ENCODE data around the gene KRT76. TPM values are rescaled to one million over a fixed set of nuclear protein-coding genes. Genes with fewer than 3 reads are reported as not detected.
"Not testable (repeated sequence)": the region's sequence is repeated elsewhere in the genome, so short reads cannot be mapped to it uniquely, and the experiment has no call there.

The KRT76 gene
- polyA plus RNA-seq, 6 donors from 2014 or later: not detected

DNA sequence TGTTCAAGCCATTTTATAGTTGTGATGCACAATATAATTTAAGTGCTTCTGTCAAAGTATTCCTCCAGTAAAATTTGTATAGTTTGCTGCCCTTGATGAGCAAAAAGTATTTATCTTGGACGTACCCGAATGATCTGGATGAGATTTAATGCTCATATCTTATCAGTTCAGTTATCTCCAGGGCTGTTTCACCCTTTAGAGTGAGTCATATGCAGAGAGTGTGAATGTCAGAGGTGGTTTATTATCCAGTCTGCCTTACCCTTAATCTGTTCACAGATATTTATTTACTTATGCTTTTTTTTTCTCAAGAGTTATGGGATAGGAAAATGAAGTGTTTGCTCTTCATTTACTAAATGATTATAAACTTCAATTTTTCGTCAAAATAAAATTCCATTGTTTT lies 26.6 kb downstream of the KRT76 start:
- DNase-seq; H3K4me3 Mint-ChIP-seq; H3K9me3 Mint-ChIP-seq; H3K36me3 Mint-ChIP-seq; H3K4me1 Mint-ChIP-seq; ATAC-seq (ENCODE audit: low read depth in 2 of 2); H3K27ac Mint-ChIP-seq: not testable (repeated sequence)
- peaks cover 20 to 23% (median 21%) of the 10 kb centered on the region in 3 donors for H3K27me3 Mint-ChIP-seq

DNA sequence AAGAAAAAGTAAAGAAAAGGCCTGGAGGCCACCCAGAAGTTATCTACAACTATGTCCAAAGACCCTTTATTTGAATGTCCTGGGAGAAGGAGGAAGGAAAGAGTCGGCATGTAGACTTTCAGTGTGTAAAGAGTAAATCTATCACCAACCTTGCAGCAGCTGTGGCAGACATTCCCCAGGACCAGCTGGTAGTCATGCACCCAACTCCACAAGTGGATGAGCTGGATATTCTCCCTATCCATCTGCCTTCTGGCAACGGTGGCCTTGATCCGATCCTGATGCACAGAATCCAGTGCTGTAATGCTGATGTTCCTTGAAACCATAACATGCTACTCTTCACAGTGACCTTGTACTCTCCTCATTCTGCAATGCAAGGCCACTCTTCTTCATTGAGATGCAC lies 27.3 kb downstream of the KRT76 start:
- Mint-ChIP-seq H3K9me3 (no peaks in the 10 kb centered on the region), H3K36me3 (no peaks in the 10 kb centered on the region), H3K4me3 (no peak overlapping the region), H3K27ac (no peak overlapping the region), H3K4me1 (no peaks in the 10 kb centered on the region), H3K27me3 (peaks cover 16 to 26% (median 23%) of the 10 kb centered on the region in 3 donors)
- DNase-seq (no peak), ATAC-seq (ENCODE audit: low read depth in 2 of 2) (no peak)

DNA sequence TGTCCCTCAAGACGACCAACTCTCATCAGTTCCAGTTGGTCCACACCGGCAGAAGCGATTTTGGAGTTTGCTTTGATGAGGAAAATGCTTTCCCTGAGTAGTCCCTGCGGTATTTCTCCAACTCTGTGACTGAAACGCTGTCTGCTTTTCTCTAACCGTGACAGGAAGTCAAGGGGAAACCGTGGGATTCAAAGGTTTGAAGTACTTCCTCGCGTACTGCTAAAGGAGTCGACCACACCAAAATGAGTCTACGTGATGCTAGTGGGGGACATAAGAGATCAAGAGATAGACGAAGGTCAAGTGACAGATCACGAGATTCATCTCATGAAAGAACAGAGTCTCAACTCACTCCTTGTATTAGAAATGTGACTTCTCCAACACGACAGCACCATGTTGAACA lies 28.6 kb downstream of the KRT76 start:
- no peak for DNase-seq
- no peaks in the 10 kb centered on the region for H3K36me3 Mint-ChIP-seq
- no peak overlapping the region for H3K4me3 Mint-ChIP-seq
- no peak for ATAC-seq (ENCODE audit: low read depth in 2 of 2)
- no peak overlapping the region for H3K27ac Mint-ChIP-seq
- H3K4me1 Mint-ChIP-seq: no peaks in the 10 kb centered on the region
- no peaks in the 10 kb centered on the region for H3K9me3 Mint-ChIP-seq
- peaks cover 23 to 34% (median 27%) of the 10 kb centered on the region in 3 donors for H3K27me3 Mint-ChIP-seq

DNA sequence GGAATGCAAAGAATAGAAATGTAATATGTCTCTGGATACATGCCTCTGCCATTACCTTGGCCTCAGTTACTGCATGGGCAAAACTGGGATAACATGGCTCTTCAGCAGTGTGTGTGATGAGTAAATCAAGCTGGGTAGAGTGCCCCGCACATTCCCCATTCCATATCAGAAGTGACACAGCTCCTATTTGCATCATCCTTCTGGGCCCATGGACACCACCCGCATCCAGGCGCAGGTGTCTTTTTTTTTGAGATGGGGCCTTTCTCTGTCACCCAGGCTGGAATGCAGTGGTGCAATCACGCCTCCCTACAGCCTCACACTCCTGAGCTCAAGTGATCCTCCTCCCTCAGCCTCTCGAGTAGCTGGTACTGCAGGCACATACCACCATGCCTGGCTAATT lies 31.6 kb downstream of the KRT76 start:
- no peak for DNase-seq
- Mint-ChIP-seq H3K9me3 (peaks cover 0 to 10% (median 0%) of the 10 kb centered on the region in 7 donors), H3K27me3 (peaks cover 29 to 38% (median 37%) of the 10 kb centered on the region in 3 donors), H3K4me3 (no peak overlapping the region), H3K27ac (no peak overlapping the region), H3K4me1 (no peaks in the 10 kb centered on the region), H3K36me3 (no peaks in the 10 kb centered on the region)
- ATAC-seq (ENCODE audit: low read depth in 2 of 2): no peak

DNA sequence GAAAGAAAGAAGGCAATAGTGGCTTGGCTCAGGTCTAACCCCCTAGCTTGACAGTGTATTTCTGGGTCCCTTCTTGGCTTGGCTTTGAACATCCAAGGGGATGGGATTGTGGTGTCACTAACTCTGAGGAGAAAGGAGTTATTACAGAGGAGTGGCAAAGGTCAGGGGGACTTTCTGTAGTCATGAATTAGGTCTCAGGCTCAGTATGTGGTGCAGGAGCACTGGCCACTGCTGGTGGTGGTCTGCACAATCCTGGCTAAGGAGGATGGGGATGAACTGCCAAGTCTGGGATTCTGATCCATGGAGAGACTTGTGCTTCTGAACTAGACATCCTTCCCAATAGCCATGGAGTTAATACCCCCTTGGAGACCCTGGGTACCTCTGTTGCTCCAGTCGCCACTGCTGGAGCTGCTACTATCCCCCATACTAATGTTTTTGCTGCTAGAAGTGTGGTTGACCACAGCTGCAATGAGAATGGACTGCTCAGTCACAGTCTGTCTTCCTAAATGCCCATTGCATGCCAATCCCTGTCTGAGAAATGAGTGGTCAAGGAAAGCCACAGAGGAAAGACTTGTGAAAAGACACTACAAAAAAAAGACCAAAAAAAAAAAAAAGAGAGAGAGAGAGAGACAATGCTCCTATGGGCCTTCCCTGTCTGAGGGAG lies 32.5 kb downstream of the KRT76 start:
- Mint-ChIP-seq H3K4me1 (no peaks in the 10 kb centered on the region), H3K4me3 (no peak overlapping the region), H3K9me3 (peaks cover 0 to 10% (median 0%) of the 10 kb centered on the region in 7 donors), H3K27me3 (peaks cover 37 to 46% (median 41%) of the 10 kb centered on the region in 3 donors), H3K36me3 (no peaks in the 10 kb centered on the region), H3K27ac (no peak overlapping the region)
- no peak for DNase-seq
- no peak for ATAC-seq (ENCODE audit: low read depth in 2 of 2)

DNA sequence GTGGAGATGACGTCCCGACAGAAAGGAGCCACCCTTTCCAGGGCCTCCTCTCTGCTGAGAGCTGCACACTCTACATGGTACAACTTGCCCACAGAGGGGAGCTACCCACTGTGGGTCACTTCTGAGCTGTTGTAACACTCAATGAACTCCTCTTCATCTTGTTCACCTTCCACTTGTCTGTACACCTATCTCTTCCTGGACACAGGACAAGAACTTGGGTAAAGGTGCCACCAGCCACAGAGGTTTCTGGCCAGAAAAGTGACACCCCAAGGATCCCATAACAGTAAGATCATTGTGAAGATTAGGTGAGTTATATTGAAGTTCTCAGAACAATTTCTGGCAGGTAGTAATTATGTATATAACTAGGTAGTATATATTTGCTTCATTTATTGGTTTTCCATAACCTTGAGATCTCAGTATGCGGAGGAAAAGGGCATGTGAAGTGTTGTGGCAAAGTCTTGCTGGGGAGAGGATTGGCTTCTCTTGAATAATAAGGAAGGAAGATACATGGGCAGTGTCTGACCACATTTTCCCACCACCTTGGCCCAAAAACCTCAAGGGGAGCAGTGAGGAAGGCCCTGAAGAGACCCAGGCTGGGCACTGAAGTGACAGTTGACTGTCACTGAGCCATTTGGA lies 34.2 kb downstream of the KRT76 start:
- Mint-ChIP-seq H3K27me3 (peaks cover 29 to 40% (median 37%) of the 10 kb centered on the region in 3 donors), H3K9me3 (peaks cover 0 to 16% (median 0%) of the 10 kb centered on the region in 7 donors), H3K4me3 (no peak overlapping the region), H3K27ac (no peak overlapping the region), H3K4me1 (no peaks in the 10 kb centered on the region), H3K36me3 (no peaks in the 10 kb centered on the region)
- DNase-seq (no peak), ATAC-seq (ENCODE audit: low read depth in 2 of 2) (no peak)

DNA sequence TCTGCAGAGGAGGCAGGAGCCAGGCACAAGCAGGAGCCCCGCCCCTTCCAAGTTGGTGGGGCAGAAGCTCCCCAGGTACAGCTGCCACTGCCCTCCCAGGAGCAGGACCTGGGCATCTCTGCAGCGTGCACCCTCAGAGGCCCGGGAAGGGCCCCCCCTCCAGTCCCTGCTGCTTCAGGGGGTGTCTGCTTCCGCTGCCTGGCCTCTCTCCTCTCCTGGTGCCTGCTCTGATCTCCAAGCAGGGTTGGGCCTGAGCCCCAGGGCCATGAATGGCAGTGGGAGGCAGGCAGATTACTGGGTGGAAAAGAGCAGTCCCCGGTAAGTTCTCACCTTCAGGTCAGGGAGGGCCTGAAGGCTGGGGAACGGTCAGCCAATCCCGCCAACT lies 35.0 kb downstream of the KRT76 start:
- no peak overlapping the region for H3K4me3 Mint-ChIP-seq
- H3K9me3 Mint-ChIP-seq: peaks cover 0 to 16% (median 0%) of the 10 kb centered on the region in 7 donors
- DNase-seq (no peak), ATAC-seq (ENCODE audit: low read depth in 2 of 2) (no peak)
- peaks cover 29 to 40% (median 37%) of the 10 kb centered on the region in 3 donors for H3K27me3 Mint-ChIP-seq
- H3K4me1 Mint-ChIP-seq: no peaks in the 10 kb centered on the region
- no peaks in the 10 kb centered on the region for H3K36me3 Mint-ChIP-seq
- H3K27ac Mint-ChIP-seq: no peak overlapping the region

DNA sequence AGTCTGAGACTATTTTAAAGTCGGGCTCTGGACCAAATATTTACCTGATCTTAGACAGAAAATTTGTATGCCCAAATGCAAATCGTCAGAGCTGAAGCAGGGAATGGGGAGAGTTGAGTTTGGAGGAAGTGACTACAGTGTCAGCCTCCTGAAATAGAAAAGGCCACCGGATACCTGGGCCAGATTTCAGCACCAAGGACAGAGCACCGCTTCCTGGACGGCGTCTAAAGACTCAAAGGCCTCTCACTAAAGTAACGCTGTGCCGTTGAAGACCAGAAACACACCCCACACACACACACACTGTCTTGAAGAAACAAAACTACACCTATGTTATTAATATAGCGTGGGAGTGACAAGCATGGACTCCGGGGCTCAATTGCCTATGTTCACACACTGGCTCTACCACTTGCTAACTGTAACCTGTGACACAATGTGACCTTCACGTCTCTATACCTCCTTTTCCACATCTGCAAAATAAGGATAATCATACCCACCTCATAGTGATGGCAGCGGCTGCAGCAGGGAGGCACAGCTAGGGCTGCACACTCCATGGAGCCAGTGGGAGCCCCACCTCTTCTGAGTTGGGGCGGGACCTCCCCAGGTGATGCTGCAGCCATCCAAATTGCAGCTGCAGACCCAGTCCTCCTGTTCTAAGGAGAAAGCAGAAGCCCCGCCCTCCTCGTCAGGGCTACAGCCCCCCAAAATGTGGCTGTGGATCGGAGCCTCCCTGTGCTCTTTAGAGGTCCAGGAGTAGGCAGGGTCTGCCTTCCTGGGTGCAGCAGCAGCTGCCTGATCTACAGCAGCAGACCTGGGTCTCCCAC lies 35.6 kb downstream of the KRT76 start:
- H3K4me3 Mint-ChIP-seq: no peak overlapping the region
- DNase-seq (no peak), ATAC-seq (ENCODE audit: low read depth in 2 of 2) (no peak)
- peak overlapping the region in 1 of 6 donors; percentile 53 for H3K27ac Mint-ChIP-seq
- H3K4me1 Mint-ChIP-seq: no peaks in the 10 kb centered on the region
- H3K9me3 Mint-ChIP-seq: peaks cover 0 to 16% (median 0%) of the 10 kb centered on the region in 7 donors
- no peaks in the 10 kb centered on the region for H3K36me3 Mint-ChIP-seq
- peaks cover 29 to 40% (median 37%) of the 10 kb centered on the region in 3 donors for H3K27me3 Mint-ChIP-seq

DNA sequence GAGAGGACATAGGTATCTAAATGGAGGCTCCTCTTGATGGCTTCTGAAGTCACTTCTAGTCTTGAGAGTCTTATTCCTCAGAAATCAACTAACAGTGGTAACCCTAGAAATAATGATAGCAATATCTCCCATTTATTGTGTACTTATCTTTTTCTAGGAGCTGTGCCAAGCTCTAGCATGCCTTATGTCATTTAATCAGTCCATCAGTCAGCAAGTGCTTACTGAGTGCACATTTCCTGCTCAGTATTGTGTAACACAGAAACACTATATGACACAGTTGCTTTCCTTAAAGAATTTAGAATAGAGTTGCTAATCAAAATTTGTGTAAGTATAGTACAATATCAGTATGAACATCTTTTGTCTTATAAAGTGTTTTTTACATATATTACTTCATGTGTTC lies 36.6 kb downstream of the KRT76 start:
- H3K27me3 Mint-ChIP-seq: peaks cover 35 to 40% (median 37%) of the 10 kb centered on the region in 3 donors
- H3K4me3 Mint-ChIP-seq: no peak overlapping the region
- H3K36me3 Mint-ChIP-seq: no peaks in the 10 kb centered on the region
- no peak overlapping the region for H3K27ac Mint-ChIP-seq
- H3K4me1 Mint-ChIP-seq: no peaks in the 10 kb centered on the region
- peaks cover 0 to 16% (median 0%) of the 10 kb centered on the region in 7 donors for H3K9me3 Mint-ChIP-seq
- ATAC-seq (ENCODE audit: low read depth in 2 of 2) (no peak), DNase-seq (no peak)

DNA sequence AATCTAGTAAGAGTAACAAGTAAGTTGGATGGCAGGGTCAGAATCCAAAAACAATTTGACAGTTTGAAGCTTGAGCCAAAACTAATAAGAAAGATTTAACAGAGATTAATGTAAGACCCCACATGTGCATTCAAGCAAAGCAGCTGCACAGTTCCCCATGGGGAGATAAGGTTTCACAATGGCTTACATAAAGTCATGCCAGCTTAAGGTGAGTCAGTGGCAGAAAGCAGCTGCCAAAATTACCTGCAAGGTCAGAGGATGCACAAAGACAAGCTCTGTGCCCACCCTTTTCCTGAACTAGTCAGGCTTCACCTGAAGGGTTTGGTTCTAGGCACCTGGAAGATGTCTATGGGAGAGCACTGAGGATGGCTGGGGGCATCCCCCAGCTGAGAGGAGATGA lies 37.2 kb downstream of the KRT76 start:
- Mint-ChIP-seq H3K4me3 (no peak overlapping the region), H3K27me3 (peaks cover 34 to 45% (median 35%) of the 10 kb centered on the region in 3 donors), H3K4me1 (no peaks in the 10 kb centered on the region), H3K36me3 (no peaks in the 10 kb centered on the region), H3K9me3 (peaks cover 0 to 16% (median 0%) of the 10 kb centered on the region in 7 donors), H3K27ac (peak overlapping the region in 1 of 6 donors; percentile 60)
- DNase-seq (no peak), ATAC-seq (ENCODE audit: low read depth in 2 of 2) (no peak)

DNA sequence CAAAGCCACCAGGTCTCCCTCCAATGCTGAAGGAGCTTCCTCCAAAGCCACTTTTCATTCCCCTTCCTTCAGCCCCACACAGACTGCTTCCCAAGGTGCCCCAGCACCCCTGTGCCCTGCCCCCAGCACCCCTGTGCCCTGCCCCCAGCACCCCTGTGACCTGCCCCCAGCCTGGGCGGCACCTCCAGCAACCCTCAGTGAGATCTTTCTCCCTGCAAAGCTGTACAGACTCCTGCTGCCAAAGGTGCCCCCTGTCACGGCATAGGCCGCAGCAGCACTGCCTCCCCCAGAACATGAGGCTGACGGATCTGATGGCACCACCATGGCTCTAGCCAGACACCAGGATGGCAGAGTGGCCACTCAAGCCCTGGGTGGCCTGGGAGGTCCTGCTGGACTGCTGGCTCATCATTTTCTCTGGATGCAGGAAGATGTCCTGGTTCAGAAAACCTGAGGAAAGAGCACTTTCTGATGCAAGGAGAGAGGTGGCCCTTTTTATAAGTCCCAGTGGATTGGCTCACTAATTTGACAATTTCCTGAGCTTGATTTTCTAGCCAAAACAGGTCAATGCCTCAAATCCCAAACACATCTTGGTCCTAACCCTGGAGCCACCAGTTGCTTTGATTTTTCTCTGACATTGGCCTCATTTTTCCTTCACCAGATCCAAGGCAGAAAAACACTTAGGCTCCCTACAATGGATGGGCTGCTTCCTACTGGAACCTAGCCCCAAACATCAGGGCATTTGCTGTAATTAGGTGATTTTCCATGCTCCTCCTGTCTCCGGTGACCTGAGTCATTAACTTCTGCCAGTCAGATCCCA lies 41.1 kb downstream of the KRT76 start:
- Mint-ChIP-seq H3K27me3 (peaks cover 12 to 24% (median 17%) of the 10 kb centered on the region in 3 donors), H3K27ac (no peak overlapping the region), H3K4me1 (no peaks in the 10 kb centered on the region), H3K36me3 (no peaks in the 10 kb centered on the region), H3K9me3 (peaks cover 0 to 9% (median 0%) of the 10 kb centered on the region in 7 donors), H3K4me3 (no peak overlapping the region)
- ATAC-seq (ENCODE audit: low read depth in 2 of 2) (no peak), DNase-seq (no peak)

DNA sequence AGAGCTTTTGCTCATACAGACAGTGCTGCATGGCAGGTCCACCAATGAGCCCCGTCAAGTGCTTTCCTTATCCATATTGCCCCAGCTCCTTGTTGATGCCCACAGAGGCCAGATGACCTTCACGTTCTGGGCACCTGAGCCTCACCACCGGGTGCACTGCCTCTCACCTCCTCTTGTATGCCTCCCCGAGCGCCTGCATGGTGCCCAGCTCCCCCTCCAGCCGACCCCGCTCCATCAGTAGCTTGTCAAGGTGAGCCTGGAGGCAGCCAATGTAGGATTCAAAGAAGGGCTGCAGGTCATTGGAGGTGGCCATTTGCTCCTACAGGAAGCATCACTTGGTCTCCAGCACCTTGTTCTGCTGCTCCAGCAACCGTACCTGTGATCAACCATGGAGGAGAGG lies 42.0 kb downstream of the KRT76 start:
- Mint-ChIP-seq H3K36me3 (no peaks in the 10 kb centered on the region), H3K27ac (no peak overlapping the region), H3K4me3 (peak overlapping the region in 1 of 8 donors; percentile 21), H3K27me3 (peaks cover 5 to 21% (median 17%) of the 10 kb centered on the region in 3 donors), H3K4me1 (no peaks in the 10 kb centered on the region), H3K9me3 (peaks cover 0 to 9% (median 0%) of the 10 kb centered on the region in 7 donors)
- DNase-seq: no peak
- no peak for ATAC-seq (ENCODE audit: low read depth in 2 of 2)

DNA sequence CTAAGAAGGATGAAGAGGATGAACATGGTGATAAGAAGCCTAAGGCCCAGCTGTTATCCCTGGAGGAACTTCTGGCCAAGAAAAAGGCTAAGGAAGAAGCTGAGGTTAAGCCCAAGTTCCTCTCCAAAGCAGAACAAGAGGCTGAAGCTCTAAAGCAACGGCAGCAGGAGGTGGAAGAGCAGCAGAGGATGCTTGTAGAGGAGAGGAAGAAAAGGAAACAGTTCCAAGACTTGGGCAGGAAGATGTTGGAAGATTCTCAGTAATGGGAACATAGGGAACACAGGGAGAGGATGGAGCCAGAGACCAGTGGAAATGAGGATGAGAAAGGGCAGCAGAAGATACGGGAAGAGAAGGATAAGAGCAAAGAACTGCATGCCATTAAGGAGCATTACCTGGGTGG lies 46.4 kb downstream of the KRT76 start:
- no peak for ATAC-seq (ENCODE audit: low read depth in 2 of 2)
- H3K4me1 Mint-ChIP-seq: no peaks in the 10 kb centered on the region
- no peak for DNase-seq
- H3K27me3 Mint-ChIP-seq: peaks cover 13 to 23% (median 20%) of the 10 kb centered on the region in 3 donors
- peaks cover 0 to 6% (median 0%) of the 10 kb centered on the region in 7 donors for H3K9me3 Mint-ChIP-seq
- no peaks in the 10 kb centered on the region for H3K36me3 Mint-ChIP-seq
- no peak overlapping the region for H3K4me3 Mint-ChIP-seq
- no peak overlapping the region for H3K27ac Mint-ChIP-seq

Data from naive B cell (primary cell).